NCI-H1417 treated with DMSO at 0.1 percent for 48 hours (cell line): Measurements from ENCODE around the gene RALGAPB.
"Not testable (repeated sequence)": the region's sequence is repeated elsewhere in the genome, so short reads cannot be mapped to it uniquely, and the experiment has no call there.

Source experiments
- DNase-seq: peaks from one replicate; lab custom pipeline; 2025; lab: John Stamatoyannopoulos, UW

Gene RALGAPB

GRCh38 chr20:38497246-38497935 lies 24.7 kb downstream of the RALGAPB start:
- no peak for DNase-seq

- DNase-seq, result no peak
Observed at GRCh38 chr20:38498909-38499308, 26.3 kb downstream of the RALGAPB start.

GRCh38 chr20:38499366-38499765 lies 26.7 kb downstream of the RALGAPB start:
- DNase-seq, result no peak

GRCh38 chr20:38501858-38502436 lies 29.3 kb downstream of the RALGAPB start:
- no peak for DNase-seq

- no peak for DNase-seq
Observed at GRCh38 chr20:38504368-38505090, 31.9 kb downstream of the RALGAPB start.

GRCh38 chr20:38505091-38505455 lies 32.4 kb downstream of the RALGAPB start:
- DNase-seq, result no peak

- DNase-seq, result not testable (repeated sequence)
Observed at GRCh38 chr20:38511726-38512125, 39.1 kb downstream of the RALGAPB start.

GRCh38 chr20:38514185-38514584 lies 41.5 kb downstream of the RALGAPB start:
- no peak for DNase-seq

GRCh38 chr20:38514947-38515346 lies 42.3 kb downstream of the RALGAPB start:
- no peak for DNase-seq

- no peak for DNase-seq
Observed at GRCh38 chr20:38515631-38516030, 43.0 kb downstream of the RALGAPB start.

- no peak for DNase-seq
Observed at GRCh38 chr20:38519426-38519825, 46.8 kb downstream of the RALGAPB start.

GRCh38 chr20:38520261-38520660 lies 47.6 kb downstream of the RALGAPB start:
- no peak for DNase-seq

- no peak for DNase-seq
Observed at GRCh38 chr20:38523697-38524096, 51.1 kb downstream of the RALGAPB start.

GRCh38 chr20:38528167-38528566 lies 55.5 kb downstream of the RALGAPB start:
- no peak for DNase-seq

GRCh38 chr20:38531021-38531420 lies 58.4 kb downstream of the RALGAPB start:
- no peak for DNase-seq

- no peak for DNase-seq
Observed at GRCh38 chr20:38534756-38535155, 62.1 kb downstream of the RALGAPB start.

- no peak for DNase-seq
Observed at GRCh38 chr20:38536310-38536709, 63.7 kb downstream of the RALGAPB start.

- no peak for DNase-seq
Observed at GRCh38 chr20:38537176-38537575, 64.5 kb downstream of the RALGAPB start.

GRCh38 chr20:38538789-38539188 lies 66.1 kb downstream of the RALGAPB start:
- no peak for DNase-seq

- DNase-seq, result no peak
Observed at GRCh38 chr20:38543014-38543906, 70.6 kb downstream of the RALGAPB start.

GRCh38 chr20:38545771-38546170 lies 73.1 kb downstream of the RALGAPB start:
- DNase-seq, result no peak
